ENCODE measurements around the gene THAP7.

DNA sequence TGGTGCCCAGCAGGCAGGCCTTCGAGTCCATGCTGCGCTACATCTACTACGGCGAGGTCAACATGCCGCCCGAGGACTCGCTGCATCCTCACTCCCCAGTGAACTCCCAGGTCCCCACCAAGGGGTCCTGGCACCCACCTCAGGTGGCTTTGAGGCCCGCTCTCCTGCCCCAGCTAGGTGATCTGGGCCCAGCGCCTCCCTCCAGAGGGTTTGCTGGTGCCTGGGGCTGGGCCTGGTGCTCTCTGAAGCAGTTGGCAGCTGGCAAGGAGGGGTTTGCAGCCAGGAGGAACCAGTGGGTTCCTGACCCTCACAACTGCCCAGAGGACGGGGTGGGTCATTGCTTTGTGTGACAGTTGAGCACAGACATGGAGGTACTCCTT lies 5.9 kb downstream of the THAP7 start:
- TF ChIP-seq, protein P1, sequence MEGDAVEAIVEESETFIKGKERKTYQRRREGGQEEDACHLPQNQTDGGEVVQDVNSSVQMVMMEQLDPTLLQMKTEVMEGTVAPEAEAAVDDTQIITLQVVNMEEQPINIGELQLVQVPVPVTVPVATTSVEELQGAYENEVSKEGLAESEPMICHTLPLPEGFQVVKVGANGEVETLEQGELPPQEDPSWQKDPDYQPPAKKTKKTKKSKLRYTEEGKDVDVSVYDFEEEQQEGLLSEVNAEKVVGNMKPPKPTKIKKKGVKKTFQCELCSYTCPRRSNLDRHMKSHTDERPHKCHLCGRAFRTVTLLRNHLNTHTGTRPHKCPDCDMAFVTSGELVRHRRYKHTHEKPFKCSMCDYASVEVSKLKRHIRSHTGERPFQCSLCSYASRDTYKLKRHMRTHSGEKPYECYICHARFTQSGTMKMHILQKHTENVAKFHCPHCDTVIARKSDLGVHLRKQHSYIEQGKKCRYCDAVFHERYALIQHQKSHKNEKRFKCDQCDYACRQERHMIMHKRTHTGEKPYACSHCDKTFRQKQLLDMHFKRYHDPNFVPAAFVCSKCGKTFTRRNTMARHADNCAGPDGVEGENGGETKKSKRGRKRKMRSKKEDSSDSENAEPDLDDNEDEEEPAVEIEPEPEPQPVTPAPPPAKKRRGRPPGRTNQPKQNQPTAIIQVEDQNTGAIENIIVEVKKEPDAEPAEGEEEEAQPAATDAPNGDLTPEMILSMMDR (conservative IDR thresholded peaks at IDR 0.05 in 1 of 2, IDR thresholded peaks at IDR 0.05 in 1 of 2; ENCODE audit: extremely low read depth in 1 of 2, insufficient read depth in 1 of 2, low read depth in 1 of 2, low read length in 2 of 2): no peak
- TF ChIP-seq EZH2 (IDR thresholded peaks at IDR 0.05; ENCODE audit: borderline replicate concordance, low read length): no peak
